CD4-positive, alpha-beta T cell treated with Interleukin-17A for 1 hour (primary cell): ENCODE results near the gene EEF2K.

Experiments
- DNase-seq: peaks from one replicate; pipeline ENCODE4 v3.0.0-alpha.2; 2020

EEF2K gene

DNA sequence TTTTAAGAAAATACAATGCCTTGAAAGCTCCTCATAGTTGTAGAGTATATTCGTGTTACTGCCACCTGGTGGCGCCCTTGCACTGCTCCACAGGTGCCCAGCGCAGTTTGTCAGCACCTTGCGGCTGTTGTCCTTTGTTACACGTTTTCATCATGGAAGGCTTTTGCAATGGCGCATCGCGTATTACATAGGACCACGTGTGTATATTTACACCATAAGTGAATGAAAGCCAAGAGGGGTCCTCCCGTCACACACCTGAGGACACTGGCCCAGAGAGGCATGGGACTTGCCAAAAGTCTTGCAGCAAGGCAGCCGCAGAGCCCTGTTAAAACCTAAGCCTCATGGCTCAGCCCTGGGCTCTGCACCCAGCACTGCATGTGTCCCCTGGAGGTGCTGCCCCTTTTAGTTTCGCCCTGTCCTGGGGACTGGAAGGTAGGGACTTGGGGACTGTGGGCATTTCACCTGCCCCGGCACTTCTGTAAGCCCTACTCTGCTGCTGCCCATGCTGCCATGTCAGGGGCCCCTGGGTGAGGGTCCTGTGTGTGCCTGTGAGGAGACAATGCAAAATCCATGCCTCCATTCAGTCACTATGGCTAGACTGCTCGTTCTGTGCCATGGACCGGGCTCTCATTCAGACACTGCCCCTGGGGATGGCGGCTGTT lies 115.4 kb downstream of the EEF2K start:
- peak; percentile 79 for DNase-seq

GRCh38 chr16:22322021-22322471 lies 116.0 kb downstream of the EEF2K start:
- no peak for DNase-seq

GRCh38 chr16:22322741-22323140 lies 116.7 kb downstream of the EEF2K start:
- no peak for DNase-seq

- no peak for DNase-seq
Observed at GRCh38 chr16:22323173-22323958, 117.3 kb downstream of the EEF2K start.

DNA sequence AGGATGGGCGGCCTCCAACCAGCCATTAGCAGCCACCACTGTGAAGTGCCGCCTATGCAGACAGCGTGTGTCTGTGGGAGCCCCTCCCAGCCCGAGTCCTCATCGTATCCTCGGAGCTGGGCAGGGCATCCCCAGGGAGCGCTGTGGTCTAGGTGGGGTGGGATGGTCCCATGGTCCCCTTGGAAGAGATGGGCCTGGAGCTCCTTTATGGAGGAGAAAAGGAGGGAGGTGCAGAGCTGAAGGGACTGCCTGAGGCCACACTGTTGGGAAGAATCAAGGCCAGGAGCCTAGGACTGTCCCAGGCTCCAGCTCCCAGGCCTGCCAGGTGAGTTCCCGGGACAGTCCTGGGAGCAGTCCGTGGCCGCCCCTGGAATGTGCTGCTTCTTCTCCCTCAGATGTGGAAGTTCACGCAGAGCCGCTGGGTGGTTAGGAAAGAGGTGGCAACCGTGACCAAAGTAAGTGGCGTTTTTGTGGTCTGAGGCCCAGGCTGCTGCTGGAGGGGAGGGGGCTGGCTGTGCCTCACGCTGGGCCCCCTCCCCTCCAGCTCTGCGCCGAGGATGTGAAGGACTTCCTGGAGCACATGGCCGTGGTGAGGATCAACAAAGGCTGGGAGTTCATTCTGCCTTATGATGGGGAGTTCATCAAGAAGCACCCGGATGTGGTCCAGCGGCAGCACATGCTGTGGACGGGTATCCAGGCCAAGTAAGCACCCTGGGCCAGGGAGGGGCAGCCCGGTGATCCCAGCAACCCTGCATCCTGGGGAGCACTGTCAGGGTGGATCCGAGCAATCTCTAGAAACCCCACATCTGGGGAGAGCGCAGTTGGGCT lies 118.1 kb downstream of the EEF2K start:
- DNase-seq, result no peak

DNA sequence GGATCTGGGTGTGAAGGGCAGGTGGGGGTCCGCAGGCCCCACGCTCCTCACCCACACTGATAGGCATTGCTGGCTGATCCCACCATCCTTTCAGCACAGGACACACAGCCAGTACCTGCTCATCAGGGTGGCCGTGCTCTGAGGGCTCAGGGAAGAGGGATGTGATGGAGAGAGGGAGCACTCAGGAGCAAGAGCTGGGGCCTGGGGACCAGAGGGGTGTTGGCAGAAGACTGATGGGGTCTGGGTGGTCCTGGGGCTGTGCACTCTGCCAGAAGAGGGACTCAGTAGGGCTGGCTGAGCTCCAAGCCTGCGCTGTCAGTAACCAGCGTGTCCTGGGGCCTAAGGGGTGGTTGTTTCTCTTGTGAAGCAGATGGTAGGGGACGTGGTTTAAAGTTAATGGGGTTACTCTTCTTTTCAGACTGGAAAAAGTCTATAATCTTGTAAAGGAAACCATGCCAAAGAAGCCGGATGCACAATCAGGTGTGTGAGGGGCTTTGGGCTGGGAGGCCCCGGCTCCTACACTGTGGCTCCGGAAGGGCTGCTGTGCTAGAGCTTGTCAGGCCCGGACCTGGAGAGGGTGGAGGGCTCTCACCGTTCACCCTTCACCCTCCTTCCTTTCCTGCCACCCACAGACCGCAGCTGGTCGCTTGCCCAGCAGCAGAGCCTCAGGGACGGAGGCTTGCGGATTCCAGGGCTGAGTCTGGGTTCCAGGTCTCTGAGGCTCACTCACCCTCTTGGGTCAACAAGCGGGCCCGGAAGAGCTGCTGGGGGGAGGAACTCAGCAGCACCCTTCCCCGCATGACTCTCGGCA lies 118.9 kb downstream of the EEF2K start:
- no peak for DNase-seq

DNA sequence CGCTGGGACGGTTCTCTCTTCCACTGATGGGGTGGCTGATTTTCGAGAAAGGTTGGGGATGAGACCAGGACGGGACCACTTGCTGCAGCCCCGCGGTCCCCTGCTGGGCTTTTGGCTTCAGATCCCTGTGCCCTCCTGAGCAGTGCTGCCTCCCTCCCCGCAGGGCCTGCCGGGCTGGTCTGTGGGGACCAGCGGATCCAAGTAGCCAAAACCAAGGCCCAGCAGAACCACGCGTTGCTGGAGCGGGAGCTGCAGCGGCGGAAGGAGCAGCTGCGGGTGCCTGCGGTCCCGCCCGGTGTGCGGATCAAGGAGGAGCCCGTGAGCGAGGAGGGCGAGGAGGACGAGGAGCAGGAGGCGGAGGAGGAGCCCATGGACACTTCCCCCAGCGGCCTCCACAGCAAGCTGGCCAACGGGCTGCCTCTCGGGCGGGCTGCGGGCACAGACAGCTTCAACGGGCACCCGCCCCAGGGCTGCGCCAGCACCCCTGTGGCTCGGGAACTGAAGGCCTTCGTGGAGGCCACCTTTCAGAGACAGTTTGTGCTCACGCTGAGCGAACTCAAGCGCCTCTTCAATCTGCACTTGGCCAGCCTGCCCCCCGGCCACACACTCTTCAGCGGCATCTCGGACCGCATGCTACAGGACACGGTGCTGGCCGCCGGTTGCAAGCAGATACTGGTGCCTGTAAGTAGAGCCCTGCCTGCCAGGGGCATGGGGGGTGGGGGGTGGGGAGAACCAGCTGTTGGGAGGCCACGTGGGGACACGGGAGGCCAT lies 119.7 kb downstream of the EEF2K start:
- no peak for DNase-seq

DNA sequence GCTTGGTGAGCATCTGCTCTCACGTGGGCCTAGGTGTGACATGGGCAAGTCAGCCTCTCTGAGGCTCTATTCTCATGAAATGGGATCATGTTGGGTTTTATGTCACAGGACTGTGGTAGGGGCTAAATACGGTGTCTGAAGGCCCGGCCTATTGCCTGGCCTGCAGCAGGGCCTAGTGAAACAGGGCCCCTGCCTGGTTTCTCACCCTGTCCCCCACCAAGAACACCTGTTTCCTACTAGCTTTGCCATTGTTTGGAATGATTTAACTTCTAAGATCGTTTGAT lies 120.2 kb downstream of the EEF2K start:
- DNase-seq, result no peak

DNA sequence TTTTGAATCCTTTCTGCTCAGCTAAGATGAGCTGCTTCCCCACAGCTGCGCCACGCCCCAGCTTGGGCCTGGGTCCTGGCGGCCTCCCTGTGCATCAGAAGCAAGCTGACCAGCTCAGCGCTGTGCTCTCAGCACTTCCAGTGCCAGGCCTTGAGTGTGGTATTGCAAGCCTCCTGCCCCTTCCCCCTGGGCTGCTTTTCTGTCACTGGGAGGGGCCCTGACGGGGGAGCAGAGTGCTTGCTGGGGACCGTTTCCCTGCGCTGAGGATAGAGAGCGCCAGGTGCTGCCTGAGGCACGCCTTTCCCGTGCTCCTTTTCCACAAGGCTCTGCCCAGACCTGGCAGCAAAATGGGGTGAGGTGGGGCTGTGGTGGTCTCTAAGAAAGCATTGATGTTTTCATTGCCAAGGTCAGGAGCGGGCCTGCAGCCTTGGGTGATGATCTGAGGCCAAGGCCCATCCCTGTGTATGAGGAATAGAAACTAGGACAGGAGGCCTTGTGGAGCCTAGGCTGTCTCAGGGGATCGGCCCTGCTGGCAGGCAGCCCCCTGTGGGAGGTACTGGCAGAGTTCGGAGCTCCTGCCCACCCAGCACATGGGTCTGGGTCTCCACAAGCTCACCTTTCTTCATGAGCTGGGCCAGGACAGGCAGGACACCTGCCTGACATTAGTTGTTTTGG lies 120.8 kb downstream of the EEF2K start:
- DNase-seq, result no peak

GRCh38 chr16:22327446-22327775 lies 121.3 kb downstream of the EEF2K start:
- no peak for DNase-seq

DNA sequence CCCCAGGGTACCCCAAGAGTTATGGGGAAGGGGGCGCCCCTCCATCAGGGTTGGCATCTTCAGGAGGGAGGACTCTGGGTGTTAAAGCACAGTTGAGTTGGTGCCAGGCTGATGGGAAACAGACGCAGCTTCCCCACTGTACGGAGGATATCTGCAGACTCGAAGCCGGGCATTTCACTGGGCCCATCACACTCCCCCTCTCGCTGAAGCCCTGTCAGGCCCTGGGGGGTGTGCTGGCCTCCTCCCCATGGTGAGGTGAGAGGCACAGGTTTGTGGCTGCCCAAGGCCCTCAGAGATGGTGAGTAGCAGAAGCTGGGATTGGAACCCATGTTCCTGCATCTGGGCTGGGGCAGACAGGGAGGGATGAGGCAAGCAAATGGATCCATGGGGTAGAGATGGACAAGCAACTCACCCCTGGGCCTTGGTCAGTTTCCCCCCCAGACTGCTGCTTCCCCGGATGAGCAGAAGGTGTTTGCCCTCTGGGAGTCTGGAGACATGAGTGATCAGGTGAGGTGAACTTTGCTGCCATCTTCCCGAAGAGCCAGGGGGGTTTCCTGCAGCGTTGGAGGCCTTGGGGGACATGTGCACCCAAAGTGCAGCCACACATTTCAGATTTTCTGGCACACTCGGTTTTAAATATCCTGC lies 122.1 kb downstream of the EEF2K start:
- DNase-seq, result no peak

- no peak for DNase-seq
Observed at GRCh38 chr16:22329199-22329695, 123.2 kb downstream of the EEF2K start.

- no peak for DNase-seq
Observed at GRCh38 chr16:22330326-22330725, 124.2 kb downstream of the EEF2K start.

GRCh38 chr16:22333457-22333994 lies 127.4 kb downstream of the EEF2K start:
- no peak for DNase-seq

GRCh38 chr16:22335668-22336246 lies 129.7 kb downstream of the EEF2K start:
- DNase-seq, result no peak

DNA sequence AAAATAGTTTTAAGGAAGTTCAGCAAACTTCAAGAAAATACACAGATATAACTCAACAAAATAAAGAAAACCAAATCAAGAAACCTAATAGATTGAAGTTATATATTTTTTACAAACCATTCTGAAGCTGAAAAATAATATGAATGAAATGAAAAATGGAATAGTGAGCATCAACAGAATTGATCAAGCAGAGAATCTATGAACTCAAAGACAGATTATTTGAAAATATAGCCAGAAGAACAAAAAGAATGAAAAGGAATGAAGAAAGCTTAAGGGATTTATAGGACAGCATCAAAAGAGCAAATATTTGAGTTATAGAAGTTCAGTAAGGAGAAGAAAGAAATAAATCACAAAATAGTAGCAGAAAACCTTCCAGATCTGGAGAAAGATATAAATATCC lies 130.5 kb downstream of the EEF2K start:
- no peak for DNase-seq

DNA sequence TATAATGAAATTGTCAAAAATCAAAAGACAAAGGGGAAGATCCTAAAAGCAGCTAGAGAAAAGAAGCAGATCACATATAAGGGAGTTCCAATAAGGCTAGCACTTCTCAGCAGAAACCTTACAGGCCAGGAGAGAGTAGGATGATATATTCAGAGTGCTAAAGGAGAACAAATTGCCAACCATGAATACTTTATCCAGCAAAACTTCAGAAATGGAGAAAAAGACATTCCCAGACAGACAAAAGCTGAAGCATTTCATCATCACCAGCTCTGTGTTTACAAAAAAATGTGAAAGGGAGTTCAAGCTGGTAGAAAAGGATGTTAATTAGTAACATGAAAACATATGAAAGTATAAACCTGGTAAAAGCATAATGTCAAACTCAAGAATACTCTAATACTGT lies 131.0 kb downstream of the EEF2K start:
- DNase-seq, result no peak

DNA sequence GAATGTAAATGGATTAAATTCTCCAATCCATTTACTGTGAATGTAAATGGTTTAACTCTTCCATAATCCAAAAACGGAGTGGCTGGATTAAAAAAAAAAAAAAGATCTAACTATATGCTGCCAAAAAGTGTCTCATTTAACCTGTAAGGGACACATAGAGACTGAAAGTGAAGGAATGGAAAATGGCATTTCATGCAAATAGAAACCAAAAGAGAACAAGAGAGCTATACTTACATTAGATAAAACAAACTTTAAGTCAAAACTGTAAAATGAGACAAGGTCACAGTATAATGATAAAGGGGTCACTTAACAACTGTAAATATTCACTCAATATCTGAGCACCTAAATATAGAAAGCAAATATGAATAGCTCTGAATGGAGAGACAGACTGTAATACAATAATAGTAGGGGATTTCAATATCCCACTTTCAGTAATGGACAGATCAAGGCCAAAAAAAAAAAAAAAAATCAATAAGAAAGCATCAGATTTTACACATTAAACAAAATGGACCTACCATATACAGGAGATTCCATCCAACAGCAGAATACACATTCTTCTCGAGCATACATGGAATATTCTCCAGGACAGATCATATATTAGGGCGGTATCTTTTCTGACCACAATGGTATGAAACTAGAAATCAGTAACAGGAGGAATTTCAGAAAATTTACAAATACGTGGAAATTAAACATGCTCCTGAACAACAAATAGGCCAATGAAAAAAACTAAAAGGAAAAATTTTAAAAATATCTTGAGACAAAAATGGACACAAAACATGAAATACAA lies 132.0 kb downstream of the EEF2K start:
- DNase-seq, result no peak
